NK-92 (cell line): ENCODE data around the gene CAPN15.
"Not testable (repeated sequence)": the region's sequence is repeated elsewhere in the genome, so short reads cannot be mapped to it uniquely, and the experiment has no call there.

Source experiments
- DNase-seq: peaks from one replicate; lab custom pipeline; 2025; ENCODE audit not compliant: unreplicated experiment; lab: John Stamatoyannopoulos, UW

Gene CAPN15

DNA sequence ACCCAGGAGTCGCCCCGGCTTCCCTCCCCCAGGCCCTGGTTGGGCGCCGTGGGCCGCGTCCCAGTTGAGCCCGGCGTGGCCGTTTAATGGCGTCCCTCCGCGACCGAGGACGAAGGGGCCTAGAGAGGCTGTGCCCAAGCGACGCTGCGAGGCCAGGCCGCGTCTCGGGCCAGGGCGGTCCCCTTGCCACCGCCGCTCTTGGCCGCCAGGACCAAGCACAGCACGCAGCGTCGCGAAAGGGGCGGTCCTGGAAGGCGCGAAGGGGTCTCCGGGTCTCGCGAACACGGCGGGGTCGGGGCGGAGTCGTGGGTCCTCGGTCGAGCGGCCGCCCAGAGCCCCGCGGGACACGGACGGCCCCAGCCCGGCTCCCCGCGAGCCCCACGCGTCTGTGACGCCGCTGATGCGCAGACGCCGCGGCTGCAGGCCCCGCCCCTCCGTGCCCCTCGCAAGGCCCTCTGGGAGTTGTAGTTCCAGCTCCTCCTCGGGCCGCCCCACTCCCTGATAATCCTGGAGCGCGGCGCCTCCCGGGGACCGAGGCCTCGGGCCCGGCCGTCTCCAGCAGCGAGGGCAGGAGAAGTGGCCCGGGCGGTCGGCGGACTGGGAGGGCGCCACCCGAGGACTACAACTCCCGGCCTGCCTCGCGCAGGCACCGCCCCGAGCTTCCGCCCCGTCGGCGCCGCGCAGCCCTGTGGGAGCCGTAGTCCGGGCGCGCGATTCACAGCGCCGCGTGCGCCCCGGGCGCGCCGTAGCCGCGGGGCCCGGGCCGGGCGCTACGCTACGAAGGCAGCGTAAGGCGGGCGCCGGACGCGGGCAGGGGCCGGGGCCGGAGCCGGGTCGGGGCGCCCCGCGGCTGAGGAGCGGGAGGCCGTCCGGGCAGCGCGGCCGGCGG, at the start of gene CAPN15:
Gene CAPN15, plus strand, starts transcription at position 698 of the 889 bp plus-strand sequence. CDS start 19,127 bp downstream, outside the sequence.
- no peak for DNase-seq

- DNase-seq = not testable (repeated sequence)
Measured at GRCh38 chr16:478287-478686, 49.2 kb upstream of the CAPN15 start.

- no peak for DNase-seq
Measured at GRCh38 chr16:482468-483185, 44.9 kb upstream of the CAPN15 start.

DNA sequence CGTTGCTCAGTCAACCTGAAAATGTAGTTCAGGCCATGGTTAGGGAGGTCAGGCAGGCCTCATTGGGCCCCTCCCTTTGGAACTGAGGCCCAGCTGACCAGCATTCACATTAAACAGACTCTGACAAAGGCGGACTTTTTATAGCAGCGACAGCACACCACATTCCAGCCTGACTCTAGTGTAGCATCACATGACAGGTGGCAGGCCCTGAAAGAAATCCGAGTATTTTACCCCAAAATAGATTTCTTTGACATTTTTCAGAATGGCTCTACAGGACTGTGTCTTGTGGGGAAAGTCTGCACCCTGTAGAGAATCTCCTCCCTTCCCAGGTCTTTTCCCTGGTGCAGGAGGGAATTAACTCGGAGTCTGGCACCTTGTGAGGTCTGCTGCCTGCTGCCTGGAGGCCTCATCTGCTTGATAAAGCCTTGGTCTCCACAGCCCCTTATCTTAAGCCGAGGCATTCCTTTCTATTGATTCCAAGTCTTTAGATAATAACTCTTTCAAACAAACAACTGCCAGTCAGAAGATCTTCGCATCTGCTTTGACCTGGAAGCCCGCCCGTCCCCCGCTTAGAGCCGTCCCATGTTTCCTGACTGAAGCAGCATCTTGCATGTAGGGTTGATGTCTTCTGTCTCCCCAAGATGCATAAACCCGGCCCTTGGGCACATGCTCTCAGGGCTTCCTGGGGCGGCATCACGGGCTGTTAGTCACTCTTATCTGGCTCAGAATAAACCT, 44.0 kb upstream of the CAPN15 start:
- no peak for DNase-seq

DNA sequence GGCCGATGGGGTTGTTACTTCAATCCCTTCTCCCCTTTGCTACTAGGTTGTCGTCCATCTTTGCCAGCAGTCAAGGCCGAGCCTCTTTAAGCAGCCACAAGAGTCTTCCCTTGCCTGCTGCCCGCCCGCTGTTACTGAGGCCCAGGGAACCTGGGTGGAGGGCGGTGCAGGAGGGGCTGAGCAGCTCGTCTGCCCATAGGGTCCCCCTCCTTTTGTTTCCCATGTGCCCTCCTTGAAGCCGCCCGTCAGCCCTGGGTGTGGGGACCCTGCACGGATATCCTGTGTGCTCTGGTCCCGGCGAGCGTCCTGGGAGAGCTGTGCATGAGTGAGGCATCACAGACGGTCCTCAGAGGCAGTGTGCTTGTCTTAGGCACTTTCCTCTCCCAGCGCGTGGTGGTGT, 37.9 kb upstream of the CAPN15 start:
- no peak for DNase-seq

DNA sequence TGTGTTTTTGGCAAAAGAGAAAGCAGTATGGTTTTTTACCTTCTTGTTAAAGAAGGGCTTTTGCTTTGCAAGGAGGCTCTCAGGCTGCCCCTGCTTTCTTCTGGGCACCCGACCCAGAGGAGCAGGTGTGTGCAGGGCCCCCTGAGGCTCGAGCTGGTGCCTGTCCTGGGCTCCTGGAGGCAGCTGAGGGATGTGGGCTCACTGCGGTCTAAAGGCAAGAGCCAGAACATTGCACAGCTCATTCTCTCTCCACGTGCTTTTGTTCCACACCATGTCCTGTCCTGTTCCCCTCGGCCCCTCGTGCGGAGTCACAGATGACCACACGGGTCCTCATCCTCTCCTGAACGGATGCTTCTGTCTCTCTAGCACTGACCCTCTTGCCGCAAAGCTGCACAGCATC, 36.7 kb upstream of the CAPN15 start:
- DNase-seq = no peak

- DNase-seq = no peak
Measured at GRCh38 chr16:491220-491919, 36.1 kb upstream of the CAPN15 start.

DNA sequence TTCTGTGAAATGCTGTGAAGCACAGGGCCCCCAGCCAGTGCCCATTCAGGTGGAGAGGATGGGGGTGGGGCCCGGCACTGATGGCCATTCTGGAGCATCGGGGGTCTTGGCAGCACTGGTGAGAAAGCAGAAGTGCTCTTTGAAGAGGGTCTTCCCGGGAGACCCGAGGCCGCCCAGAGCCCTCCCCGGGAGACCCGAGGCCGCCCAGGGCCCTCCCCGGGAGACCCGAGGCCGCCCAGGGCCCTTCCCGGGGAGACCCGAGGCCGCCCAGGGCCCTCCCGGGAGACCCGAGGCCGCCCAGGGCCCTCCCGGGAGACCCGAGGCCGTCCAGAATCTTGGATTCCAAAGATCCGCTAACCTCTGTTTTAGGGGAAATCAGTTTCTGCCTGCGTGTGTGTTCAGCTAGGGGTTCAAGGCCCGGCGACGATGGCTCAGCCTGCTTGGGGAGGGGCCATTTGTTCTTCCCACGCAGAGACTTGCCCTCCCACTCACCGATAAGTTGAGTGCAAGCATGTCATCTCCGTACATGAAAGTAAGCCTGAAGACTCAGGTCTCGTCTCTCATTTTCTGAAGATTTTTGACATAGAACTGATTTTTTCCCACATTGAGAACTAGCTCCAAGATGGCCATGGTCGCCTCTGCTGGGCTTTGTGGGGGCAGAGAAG, 35.2 kb upstream of the CAPN15 start:
- no peak for DNase-seq

GRCh38 chr16:494676-495075, 32.8 kb upstream of the CAPN15 start:
- not testable (repeated sequence) for DNase-seq

DNA sequence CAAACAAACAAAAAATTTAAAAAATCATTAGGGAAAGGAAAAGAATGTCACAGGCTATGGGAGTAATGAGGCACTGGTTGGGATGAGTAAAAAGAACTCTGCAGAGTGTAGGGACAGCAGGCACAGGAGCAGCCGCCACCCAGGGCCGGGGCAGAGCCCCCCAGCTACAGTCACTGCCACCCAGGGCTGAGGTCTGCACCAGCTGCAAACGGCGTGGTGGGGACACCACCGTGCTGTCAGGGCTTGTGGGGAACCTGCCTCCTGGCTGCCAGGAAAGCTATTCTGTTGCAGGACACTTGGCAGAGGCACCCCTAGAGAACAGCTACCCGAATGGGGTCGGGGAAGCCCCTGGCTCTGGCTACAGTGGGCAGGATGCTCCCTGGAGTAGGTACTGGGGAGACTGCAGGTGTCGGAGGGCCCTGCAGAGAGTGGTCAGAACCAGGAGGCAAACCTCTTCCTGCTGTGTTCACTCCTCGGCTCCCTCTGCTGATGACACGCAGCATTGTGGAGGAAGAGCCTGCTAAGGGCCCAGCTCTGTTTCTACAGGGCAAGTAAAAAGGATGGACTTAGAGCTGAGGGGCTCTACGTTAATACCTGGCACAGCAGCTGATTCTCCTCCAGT, 32.3 kb upstream of the CAPN15 start:
- no peak for DNase-seq

DNA sequence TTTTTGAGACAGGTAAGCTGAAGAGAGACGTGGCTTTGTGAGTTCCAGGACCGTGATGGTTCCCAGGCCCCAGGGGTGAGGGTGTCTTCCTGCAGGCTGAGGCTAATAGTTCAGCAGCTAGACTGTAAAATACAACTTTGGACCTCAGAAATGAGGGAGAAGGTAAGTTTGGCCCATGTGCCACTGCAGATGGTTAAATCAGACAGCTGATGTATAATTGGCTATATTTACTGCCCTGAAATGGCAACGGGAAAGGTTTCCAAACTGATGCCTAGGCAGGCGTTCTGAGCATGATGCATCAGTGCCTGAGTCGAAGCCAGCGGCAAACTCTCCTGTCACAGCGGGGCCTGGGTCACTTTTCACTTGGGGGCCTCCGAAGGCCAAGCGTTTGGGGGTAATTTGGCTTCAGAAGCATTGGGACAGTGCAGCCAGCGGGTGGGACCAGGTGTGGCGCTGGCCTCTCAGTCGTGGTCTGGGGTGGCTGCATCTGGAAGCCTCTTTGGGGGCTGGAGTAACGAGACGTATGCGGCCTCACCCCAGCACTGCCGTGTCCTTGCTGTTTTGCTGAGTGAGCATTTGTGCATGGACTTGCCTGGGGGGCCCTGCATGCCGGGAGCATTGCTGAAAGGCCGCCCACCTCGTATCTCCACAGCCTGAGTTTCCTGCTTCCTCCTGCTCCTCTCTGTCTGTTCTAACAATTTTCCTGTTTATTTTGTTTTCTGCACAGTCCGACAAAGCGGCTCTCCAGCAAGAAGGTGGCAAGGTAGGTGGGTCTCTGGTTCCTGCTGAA, 31.2 kb upstream of the CAPN15 start:
- DNase-seq = no peak

- no peak for DNase-seq
Measured at GRCh38 chr16:497258-497657, 30.3 kb upstream of the CAPN15 start.

- DNase-seq = no peak
Measured at GRCh38 chr16:499924-500323, 27.6 kb upstream of the CAPN15 start.

DNA sequence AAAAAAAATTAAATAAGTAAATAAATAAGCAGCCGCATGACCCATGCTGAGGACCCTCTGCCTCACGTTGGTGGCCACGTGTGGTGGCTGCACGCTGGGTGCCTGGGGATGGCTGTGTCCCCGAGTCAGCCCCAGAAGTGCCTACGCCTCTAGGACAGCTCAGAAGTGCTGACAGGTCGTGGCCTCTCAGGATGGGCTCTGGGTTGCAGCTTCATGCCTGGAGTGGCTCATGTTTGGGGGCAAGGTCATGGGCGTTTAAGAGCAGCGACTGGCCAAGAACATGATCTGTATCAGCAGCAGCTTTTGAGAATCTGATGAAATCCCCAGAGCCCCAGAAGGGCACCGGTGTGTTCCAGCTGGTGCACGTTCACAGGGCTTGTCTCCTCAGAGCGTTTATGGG, 26.8 kb upstream of the CAPN15 start:
- no peak for DNase-seq

GRCh38 chr16:502179-502943, 25.2 kb upstream of the CAPN15 start:
- no peak for DNase-seq

DNA sequence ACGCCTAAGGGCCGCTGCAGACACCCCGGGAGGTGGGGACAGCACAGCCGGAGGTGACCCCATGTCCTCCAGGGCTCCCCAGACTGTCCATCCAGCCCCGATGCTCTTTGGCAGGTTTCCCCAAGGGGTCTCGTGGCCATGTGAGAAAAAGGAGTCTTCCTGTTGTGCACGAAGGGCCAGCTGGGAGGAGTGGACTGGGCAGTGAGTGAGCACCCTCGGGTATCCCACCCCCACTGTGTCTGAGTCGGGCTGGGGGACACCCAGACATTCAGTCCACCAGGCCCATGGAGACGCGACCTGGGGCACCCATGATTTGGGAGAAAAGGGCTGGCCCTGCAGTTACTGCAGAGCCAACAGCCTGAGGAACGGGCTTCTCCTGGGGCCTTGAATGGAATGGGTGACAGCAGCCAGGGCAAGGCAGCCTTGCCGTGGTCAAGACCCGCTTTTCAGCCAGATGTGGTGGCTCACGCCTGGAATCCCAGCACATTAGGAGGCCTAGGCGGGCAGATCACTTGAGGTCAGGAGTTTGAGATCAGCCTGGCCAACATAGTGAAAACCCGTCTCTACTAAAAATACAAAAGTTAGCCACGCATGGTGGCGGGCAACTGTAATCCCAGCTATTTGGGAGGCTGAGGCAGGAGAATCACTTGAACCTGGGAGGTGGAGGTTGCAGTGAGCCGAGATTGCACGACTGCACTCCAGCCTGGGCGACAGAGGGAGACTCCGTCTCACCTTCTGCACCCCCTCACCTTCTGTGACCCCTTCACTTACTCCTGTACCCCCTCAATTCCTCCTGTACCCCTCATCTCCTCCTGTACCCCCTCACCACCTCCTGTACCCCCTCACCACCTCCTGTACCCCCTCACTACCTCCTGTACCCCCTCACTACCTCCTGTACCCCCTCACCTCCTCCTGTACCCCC, 24.1 kb upstream of the CAPN15 start:
- DNase-seq = no peak

DNA sequence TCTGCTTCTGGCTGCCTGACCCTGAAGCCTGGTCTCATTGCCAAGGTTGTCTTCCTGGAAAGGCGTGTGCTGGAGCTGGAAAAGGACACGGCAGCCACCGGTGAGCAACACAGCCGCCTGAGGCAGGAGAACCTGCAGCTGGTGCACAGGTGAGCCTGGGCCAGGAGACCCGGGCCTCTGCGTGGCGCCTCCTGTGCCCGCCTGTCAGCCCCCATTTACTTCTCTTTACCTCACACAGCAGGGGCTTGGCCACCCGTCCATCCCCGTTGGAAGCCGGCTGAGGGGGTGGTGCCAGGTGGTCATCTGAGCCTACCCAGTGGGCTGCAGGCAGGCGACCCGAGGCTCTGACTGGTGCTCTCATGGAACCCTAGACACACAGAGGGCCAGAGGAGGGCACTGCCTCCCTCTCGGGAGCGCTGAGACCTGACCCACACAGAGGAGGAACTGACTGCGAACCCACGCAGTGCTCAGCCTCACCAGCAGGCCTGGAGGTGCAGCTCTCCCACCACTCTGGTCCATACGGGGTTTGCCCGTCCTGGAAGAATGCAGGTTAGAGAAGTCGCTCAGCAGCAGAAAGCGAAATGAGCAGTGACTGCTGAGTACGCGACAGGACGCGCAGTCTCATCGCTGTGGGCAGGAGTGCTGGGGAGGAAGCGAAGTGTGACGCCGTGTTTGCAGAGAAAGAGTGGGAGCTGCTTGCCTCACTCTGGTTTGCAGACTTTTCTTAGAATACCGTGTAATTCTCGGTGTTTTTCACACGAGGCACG, 21.9 kb upstream of the CAPN15 start:
- no peak for DNase-seq
